Right ventricle myocardium superior (tissue), 1 donor: ENCODE results near the gene PBRM1. TPM values are rescaled to one million over a fixed set of nuclear protein-coding genes. Genes with fewer than 3 reads are reported as not detected.
"Not testable (repeated sequence)": the region's sequence is repeated elsewhere in the genome, so short reads cannot be mapped to it uniquely, and the experiment has no call there.

Source experiments
- ATAC-seq: fragments of 200-7000 bp; cut with Tn5 transposase; one replicate; pipeline ENCODE4 v1.9.1; 2020; ENCODE audit warnings: mild to moderate bottlenecking; ENCODE audit not compliant: poor library complexity
- DNase-seq: peaks from one replicate; pipeline ENCODE4 v3.0.0-alpha.2; 2020
- intact Hi-C: fragments of 100-400 bp; cut with DNase I; formaldehyde crosslinking; loops from one replicate; pipeline ENCODE4 v1.11.2; 2022
- total RNA-seq: library from RNA; stranded (reverse); fragmentation: NEBNext Ultra II Directional; extraction: Animal tissue kit (Norgen Biotek cat#: 25700); gene quantifications from one replicate; pipeline ENCODE4 v1.2.1, GENCODE V29; 2021
- donor health status: DM: no; HTN: yes; CAD: no; lungs with severe emphysema.

Gene PBRM1
- total RNA-seq, 1 donor from 2014 or later = 45.1 TPM

GRCh38 chr3:52679811-52680210 lies 5.9 kb downstream of the PBRM1 start:
- intact Hi-C loops = loop anchor here (10.0 kb wide), 1 partner anchor 215 kb away; no protein-coding TSS in a partner anchor
- no peak for ATAC-seq
- DNase-seq = no peak

GRCh38 chr3:52679199-52679538 lies 6.5 kb downstream of the PBRM1 start:
- intact Hi-C loops = no loop called here
- DNase-seq (no peak), ATAC-seq (no peak)

DNA sequence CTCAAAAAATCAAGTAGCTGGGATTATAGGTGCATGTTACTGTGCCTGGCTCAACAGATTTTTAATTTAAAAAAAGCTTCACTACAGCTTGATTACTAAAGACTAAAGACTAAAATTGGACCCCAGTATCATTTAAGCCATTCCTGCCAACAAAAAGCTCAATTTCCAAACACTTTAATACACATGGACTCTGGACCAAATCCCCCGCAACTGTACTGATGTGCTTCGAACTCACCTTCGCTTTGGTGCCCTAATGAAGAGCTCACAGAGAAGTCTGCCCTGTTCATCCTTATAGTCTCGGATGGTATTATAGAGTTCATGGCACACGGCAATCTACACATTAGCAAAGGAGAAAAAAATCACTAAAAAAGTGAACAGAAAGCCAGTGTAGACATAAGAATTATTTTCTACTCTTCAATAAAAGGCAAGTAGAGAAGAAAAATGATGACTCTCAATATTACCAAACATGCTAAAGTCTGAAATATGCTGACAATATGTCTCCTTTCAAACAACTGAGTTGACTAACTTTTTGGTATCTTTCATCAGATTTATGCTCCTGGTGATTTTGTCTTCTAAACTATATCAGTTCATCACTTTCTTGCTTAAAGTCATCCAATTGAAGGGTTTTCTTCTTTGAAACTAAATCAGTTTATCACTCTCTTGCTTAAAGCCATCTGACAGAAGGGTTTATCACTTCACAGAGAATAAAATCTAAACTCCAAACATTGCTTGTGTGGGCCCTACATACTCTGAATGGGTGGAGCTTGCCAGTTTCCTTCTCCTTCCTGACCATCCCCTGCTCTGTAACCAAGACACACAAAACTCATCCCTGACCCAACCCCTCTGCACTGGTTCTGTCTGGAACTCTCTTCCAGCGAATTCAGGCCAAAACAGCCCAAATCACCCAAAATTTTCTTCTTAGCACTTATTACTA lies 7.2 kb downstream of the PBRM1 start:
- ATAC-seq = no peak
- intact Hi-C loops = no loop called here

GRCh38 chr3:52676201-52676600 lies 9.5 kb downstream of the PBRM1 start:
- ATAC-seq, DNase-seq, intact Hi-C loops: not testable (repeated sequence)

More for the DNA sequence above, 7.2 kb downstream of the PBRM1 start:
- no peak for DNase-seq

- ATAC-seq = no peak
- intact Hi-C loops = no loop called here
- DNase-seq = no peak
These were observed 14.0 kb downstream of the PBRM1 start for GRCh38 chr3:52671676-52672075.

DNA sequence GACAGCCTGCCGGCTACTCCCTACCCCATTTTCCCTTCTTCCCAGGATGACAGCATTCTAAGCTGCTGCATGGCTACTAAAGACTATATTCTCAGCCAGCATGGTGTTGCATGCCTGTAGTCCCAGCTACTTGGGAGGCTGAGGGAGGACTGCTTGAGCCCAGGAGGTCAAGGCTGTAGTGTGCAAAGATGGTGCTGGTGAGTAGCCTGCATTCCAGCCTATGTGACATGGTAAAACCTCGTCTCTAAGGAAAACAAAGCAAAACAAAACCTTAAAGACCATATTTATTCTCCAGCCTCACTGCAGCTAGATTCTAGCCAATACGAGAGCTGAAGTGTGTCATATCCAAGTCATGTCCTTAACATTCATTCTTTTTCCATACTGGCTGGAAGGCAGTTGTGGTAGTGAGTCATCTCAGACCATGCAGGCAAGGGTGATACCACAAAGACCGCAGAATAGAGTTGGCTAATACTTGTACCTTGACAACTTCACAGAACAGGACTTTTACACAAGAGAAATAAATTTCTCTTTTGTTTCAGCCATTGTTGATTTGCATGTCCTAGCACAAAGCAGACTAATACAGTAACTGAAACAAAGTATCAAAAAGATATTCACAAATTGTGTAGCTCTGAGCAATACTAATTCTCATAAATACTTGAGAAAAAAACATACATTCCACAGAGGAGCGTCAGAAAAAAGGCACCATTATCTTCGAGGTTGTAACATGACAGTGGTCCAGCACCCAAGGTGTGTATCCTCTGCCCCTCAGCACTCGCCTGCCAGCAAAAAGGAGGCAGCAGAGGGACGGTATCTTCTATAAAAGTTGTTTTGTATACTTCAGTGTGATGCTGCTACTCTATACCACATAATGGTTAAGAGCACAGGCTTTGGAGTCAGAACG lies 14.8 kb downstream of the PBRM1 start:
- ATAC-seq = peak; percentile 66
- no peak for DNase-seq
- intact Hi-C loops = no loop called here

DNA sequence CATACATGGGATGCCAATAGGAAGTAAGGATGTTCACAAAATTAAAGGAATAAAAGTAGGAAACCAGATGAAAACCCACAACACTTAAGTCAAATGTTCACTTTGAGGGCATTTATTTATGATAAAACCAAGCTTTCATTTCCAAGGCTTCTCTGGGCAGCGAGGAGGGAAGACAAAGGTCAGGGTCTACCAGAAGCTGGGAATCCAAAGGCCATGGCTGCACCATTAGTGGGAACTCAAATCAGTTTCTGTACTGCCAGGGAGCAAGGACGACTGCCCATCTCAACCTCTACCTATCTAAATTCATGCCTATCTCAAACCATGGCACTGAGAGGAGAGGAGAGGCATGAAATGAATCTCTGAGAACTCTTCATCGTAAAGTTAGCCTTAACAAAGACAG lies 22.6 kb downstream of the PBRM1 start:
- no peak for ATAC-seq
- DNase-seq = no peak
- intact Hi-C loops = no loop called here

DNA sequence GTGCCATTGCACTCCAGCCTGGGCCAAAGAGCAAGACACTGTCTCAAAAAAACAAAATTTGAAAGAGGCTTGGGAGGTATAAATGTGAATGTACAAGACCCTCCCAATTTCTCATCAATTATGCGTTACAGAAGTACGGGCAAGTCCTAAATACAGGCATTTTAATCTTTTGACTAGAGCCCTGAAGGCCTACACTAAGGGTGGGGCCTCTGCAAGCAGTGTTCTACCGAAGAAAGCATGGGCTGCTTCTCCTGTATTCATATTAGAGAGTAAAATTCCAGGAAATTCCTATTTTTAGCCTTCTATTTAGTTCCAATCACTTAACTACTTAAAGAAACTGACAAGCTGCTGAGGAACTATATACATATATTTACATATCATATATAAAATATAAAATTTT lies 25.7 kb downstream of the PBRM1 start:
- ATAC-seq (no peak), DNase-seq (no peak)
- intact Hi-C loops = no loop called here

DNA sequence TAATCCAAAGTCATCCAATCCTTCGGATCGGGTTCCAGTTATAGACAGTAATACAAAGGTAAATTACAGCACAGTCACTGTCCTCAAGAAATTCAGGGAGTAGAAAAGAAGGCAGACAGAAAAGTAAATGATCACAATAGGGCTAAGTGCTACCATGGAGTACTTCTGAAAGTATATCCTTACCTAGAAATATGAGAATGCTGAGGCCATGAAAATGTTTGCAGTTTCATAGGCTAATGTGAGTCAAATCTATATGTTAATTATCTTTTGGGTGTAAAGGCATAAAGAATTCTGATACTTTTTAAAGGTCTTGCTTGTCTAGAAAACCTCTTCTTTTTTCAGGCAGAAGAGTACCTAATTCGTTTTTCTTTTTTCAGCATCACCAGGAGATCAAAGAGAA lies 29.8 kb downstream of the PBRM1 start:
- DNase-seq (no peak), ATAC-seq (no peak)
- intact Hi-C loops = no loop called here

DNA sequence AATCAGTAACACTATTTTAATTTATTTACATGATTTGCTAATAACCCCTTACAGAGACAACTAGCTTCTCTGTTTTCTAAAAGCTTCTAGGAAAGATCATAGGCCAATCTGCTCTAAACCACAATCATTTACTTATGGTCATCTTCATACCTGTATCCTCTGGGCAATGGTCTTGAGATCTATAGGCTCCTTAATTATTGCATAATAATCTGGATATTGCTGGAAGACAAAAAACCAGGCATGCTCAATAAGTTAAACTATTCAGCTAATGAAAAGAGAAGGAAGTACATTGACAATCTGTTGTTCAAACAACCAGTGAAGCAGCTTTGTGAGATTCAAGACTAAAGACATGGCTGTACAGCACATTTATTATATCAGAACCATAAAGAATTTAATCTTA lies 34.1 kb downstream of the PBRM1 start:
- no peak for ATAC-seq
- no peak for DNase-seq
- intact Hi-C loops = no loop called here

DNA sequence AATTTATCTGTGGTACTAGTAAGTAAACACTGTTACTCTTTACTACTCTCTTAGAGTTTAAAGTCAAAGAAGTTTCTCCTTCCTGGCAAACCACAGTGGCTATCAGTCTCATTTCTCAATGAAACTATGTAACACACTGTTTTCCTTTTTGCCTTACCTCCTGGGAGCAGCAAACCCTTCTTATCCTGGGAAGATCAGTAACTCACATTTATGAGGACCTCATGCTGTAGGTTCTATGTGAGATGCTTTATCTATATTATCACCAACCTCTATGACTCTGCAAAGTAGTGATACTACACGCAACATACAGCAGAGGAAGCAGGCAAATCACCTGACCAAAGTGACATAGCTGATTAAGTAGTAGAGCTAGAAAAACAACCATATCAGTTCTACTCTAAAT lies 35.3 kb downstream of the PBRM1 start:
- intact Hi-C loops = no loop called here
- DNase-seq (no peak), ATAC-seq (no peak)

DNA sequence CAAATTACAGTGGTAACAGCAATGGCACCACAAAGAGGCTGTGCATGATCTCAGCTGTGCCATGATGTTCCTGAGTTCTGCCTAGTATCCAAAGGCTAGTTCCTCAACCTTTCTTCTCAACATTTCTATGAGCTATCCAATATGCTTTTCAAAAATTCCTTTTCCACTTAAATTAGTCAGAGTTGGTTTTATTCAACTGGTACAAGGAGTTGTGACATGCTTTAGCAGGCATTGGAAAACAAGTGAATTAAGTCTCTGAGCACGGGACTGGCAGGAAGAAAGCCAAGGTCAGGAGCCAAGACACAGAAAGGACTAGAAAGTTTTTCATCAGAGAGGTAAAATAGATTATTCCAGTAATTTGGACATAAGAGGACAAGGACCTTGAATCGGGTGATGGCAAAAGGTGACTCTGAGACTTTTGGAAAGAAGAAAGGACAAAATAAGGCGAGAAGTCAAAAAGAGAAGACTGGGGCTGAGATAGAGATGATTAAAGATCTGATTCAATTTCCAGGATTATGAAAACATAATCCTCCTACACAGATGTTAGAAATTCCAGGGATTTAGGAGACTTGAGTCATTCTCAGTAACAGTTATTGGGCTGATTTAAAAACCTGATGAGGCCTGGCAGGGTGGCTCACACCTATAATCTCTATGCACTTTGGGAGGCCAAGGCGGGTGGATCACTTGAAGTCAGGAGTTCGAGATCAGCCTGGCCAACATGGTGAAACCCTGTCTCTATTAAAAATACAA lies 36.1 kb downstream of the PBRM1 start:
- ATAC-seq = no peak
- intact Hi-C loops = no loop called here
- DNase-seq = no peak

DNA sequence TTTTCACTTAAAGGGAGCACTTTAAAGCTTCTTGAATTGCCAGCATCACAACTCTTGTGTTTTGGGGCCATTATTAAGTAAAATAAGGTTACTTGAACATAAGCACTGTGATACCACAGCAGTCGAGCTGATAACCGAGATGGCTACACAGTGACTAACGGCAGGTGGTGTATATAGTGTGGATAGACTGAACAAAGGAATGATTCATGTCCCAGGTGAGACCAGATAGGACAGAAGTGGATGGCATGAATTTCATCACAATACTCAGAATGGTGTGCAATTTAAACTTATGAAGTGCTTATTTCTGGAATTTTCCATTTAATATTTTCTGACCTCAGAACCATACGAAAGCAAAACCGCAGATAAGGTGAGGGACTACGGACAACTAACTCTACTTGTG lies 40.2 kb downstream of the PBRM1 start:
- ATAC-seq (no peak), DNase-seq (no peak)
- intact Hi-C loops = no loop called here

DNA sequence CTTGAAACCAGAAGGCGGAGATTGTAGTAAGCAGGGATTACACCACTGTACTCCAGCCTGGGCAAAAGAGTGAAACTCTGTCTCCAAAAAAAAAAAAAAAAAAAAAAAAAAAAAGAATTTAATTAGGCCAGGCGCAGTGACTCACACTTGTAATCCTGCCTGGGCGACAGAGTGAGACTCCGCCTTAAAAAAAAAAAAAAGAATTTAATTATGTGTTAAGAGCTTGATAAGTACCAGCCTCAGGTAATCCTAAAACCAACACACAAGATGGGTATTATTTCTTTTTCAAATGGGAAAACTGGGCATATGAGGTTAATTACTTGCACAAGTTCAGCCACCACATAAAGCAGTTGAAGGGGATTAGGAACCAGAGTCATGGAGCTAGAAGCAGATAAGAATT lies 49.0 kb downstream of the PBRM1 start:
- no peak for DNase-seq
- no peak for ATAC-seq
- intact Hi-C loops = no loop called here

DNA sequence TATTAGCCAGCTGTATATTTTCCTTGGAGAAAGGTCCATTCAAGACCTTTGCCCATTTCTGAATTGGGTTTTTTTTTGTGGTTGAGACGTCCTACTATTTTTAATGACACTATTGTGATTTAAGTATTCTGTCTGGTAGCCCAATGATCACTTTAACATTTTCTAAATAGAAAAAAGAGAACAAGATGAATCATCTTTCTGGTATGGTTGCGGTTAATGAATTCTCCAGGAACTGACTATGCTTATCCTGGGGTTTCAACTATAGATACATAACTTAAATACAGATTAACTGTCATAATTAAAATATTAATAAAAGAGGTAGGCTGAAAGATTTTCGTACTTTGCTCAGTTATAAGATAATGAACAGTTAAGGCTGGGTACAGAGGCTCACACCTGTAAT lies 51.9 kb downstream of the PBRM1 start:
- ATAC-seq (no peak), DNase-seq (no peak)
- intact Hi-C loops = no loop called here

DNA sequence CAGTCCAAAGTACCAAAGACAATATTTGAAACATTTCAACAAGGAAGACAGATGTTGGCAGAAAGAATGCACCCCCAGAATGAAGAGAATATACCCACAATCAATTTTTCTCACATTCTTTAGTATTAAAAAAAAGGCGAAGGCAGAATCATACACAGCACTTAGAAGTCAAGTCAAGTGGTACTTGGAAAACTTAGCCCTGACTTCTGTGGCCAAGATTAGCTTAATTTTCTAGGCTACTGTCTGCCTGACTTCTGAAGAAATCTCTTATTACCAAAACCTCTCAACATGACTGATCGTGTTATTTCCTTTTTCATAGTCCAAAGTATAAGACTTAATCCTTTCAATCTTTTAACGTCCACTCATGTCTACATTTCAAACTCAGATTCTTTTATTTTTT lies 60.7 kb downstream of the PBRM1 start:
- no peak for ATAC-seq

GRCh38 chr3:52623234-52623792 lies 62.4 kb downstream of the PBRM1 start:
- intact Hi-C loops = no loop called here
- no peak for DNase-seq
- ATAC-seq = no peak

More for the DNA sequence above, 60.7 kb downstream of the PBRM1 start:
- DNase-seq = no peak
- intact Hi-C loops = no loop called here

DNA sequence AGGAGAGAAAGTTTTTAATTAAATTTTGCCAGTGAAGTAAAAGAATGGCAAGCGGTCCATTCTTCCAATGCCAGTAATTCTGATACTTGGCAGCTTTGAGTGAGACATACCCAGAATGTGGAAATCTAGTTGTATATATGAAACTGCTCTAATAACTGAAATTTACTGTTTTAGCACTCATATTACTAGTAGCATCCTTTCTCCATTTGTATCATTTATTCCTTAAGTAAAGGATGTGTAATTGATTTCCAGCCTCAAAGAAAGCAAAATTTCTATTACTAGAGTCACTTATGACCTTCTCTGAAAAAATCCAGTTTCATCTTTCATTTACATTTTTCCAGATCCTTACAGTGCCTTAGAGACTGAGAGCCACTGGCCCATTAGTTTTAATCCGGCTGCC lies 65.1 kb downstream of the PBRM1 start:
- intact Hi-C loops = no loop called here
- ATAC-seq = no peak
- DNase-seq = no peak

GRCh38 chr3:52615166-52615565 lies 70.5 kb downstream of the PBRM1 start:
- ATAC-seq (no peak), DNase-seq (no peak)
- intact Hi-C loops = no loop called here
